OCI-LY1 (cell line): ENCODE results near the gene XYLT1.

Experiments
- H2AFZ ChIP-seq: fragments of 200-600 bp; sonication (generic), shearing (Covaris generic); 2 replicates; pipeline ENCODE4 v1.6.0; 2014; ENCODE audit warnings: antibody characterized with exemption, mild to moderate bottlenecking, low read length
- H3F3A ChIP-seq: fragments of 200-600 bp; sonication (generic), shearing (Covaris generic); 2 replicates; pipeline ENCODE4 v1.6.0; 2014; ENCODE audit warnings: mild to moderate bottlenecking, antibody characterized with exemption, low read length, moderate library complexity; ENCODE audit not compliant: insufficient read depth
- H3K27ac ChIP-seq: fragments of 200-600 bp; sonication (generic); 2 replicates; pipeline ENCODE4 v1.5.1; 2014; ENCODE audit warnings: low read length, mixed run types, mild to moderate bottlenecking, low read depth; ENCODE audit not compliant: poor library complexity, severe bottlenecking
- H3K27me3 ChIP-seq: fragments of 200-600 bp; sonication (generic); 2 replicates; pipeline ENCODE4 v1.6.0; 2014; ENCODE audit warnings: antibody characterized with exemption, mild to moderate bottlenecking, low read length, moderate library complexity; ENCODE audit not compliant: insufficient read depth
- H3K36me3 ChIP-seq: fragments of 200-600 bp; sonication (generic); 2 replicates; pipeline ENCODE4 v1.6.1; 2014; ENCODE audit warnings: mild to moderate bottlenecking, antibody characterized with exemption, low read length, moderate library complexity, mixed read lengths; ENCODE audit not compliant: insufficient read depth
- H3K4me1 ChIP-seq: fragments of 200-600 bp; sonication (generic); 2 replicates; pipeline ENCODE4 v1.5.1; 2014; ENCODE audit warnings: mild to moderate bottlenecking, low read length, moderate library complexity; ENCODE audit not compliant: insufficient read depth, severe bottlenecking
- H3K4me2 ChIP-seq: fragments of 200-600 bp; sonication (generic), shearing (Covaris generic); 2 replicates; pipeline ENCODE4 v1.6.1; 2014; ENCODE audit warnings: low read length
- H3K4me3 ChIP-seq: fragments of 200-600 bp; sonication (generic); 2 replicates; pipeline ENCODE4 v1.5.1; 2014; ENCODE audit warnings: low read length, low read depth, mild to moderate bottlenecking, mixed read lengths; ENCODE audit not compliant: poor library complexity, severe bottlenecking
- H3K79me2 ChIP-seq: fragments of 200-600 bp; shearing (Covaris generic); 2 replicates; pipeline ENCODE4 v1.6.1; 2016; ENCODE audit warnings: mixed run types, low read length, mixed read lengths; ENCODE audit not compliant: insufficient read depth
- H3K9ac ChIP-seq: fragments of 200-600 bp; sonication (generic), shearing (Covaris generic); 2 replicates; pipeline ENCODE4 v1.6.1; 2014; ENCODE audit warnings: mild to moderate bottlenecking, low read length, mixed read lengths
- H3K9me2 ChIP-seq: fragments of 200-600 bp; sonication (generic), shearing (Covaris generic); 2 replicates; pipeline ENCODE4 v1.6.1; 2014; ENCODE audit warnings: low read depth, mild to moderate bottlenecking, low read length, mixed read lengths
- H3K9me3 ChIP-seq: fragments of 200-600 bp; shearing (Covaris generic); 2 replicates; pipeline ENCODE4 v1.6.1; 2014; ENCODE audit warnings: low read length, mixed read lengths
- H4K20me1 ChIP-seq: fragments of 200-600 bp; sonication (generic), shearing (Covaris generic); 2 replicates; pipeline ENCODE4 v1.6.0; 2016; ENCODE audit warnings: mild to moderate bottlenecking, low read length; ENCODE audit not compliant: insufficient read depth
- EZH2 ChIP-seq: fragments of 200-600 bp; sonication (generic), shearing (Covaris generic); IDR thresholded peaks from 2 replicates; pipeline ENCODE4 v1.8.0; 2017; ENCODE audit warnings: borderline replicate concordance, mixed run types, mild to moderate bottlenecking, antibody characterized with exemption, low read length, moderate library complexity, mixed read lengths
- TF ChIP-seq, protein P1 (sequence below): fragments of 200-600 bp; sonication (generic), shearing (Covaris generic); IDR thresholded peaks from 2 replicates; pipeline ENCODE4 v1.5.1; 2017; ENCODE audit warnings: mild to moderate bottlenecking, antibody characterized with exemption, low read length, moderate library complexity, mixed read lengths

XYLT1 gene

DNA sequence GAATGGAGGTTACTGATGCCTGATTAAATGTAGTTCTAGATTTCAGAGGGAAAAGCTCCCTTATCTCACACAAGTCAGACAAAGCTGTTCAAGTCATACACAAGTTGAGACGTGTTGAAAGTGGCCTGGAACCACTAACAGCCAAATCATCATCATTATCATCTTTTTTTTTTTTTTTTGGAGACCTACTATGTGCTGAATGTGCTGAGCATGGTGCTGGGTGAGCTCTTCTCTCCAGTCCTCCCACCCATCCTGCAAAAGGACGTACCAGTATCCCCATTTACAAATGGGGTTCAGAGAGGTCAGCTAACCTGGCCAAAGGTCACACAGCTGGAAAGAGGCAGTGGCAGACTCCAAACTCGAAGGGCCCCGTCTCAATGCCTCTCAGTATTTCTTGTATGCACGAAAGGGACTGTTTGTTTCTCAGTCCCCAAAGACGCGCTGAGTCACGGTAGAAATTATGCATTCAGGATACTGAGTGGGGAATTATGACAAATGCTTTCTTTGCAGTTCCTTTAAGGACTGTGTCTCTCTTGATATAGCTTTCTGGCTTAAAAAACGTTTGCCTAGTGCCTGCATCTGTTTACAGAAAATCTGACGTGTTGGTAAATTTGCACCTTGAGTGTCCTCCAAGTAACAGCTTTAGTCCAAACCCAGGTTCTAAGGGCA lies 235.5 kb downstream of the XYLT1 start:
- no peak overlapping the region for H3K4me2 ChIP-seq

DNA sequence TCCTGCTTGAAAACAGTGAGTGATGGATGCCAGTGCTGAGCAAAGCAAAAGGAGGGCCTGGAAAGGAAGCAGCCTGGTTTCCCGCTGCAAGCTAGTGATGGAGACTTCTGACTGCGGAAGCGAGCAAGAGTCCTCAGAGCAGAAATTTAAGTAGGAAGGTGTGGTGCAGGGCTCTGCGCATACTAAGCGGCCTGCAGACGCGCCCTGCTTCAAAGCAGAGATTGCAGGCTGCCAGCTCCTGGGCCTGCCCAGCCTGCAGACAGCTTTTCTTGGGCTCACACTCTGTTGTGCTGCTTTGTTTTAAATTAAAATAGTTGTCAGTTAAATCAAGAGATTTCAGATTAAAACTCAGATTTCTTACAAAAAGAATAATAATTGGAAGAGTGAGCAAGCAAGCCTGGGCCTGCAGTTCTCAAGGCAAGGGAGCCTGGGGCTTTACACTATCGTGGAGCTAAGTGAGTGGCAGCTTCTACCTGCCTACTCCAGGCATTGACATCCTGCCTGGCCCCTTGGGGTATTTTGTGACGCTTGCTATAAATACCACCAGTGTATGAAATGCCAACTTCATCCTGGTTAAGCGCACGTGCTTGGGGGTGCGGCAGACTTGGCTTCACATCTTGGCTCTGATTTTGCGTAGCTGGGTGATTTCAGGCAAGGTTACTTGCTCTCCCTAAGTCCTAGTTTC lies 237.3 kb downstream of the XYLT1 start:
- Histone ChIP-seq H3K4me1 (no peaks in the 10 kb centered on the region), H3K79me2 (no peaks in the 10 kb centered on the region), H3K4me3 (no peak overlapping the region), H4K20me1 (no peaks in the 10 kb centered on the region), H3F3A (no peaks in the 10 kb centered on the region), H3K9me2 (no peaks in the 10 kb centered on the region), H3K9me3 (no peaks in the 10 kb centered on the region), H3K27ac (no peak overlapping the region), H3K4me2 (no peak overlapping the region), H3K9ac (no peak overlapping the region), H3K27me3 (no peaks in the 10 kb centered on the region), H2AFZ (no peak overlapping the region), H3K36me3 (peaks cover 63% of the 10 kb centered on the region)
- TF ChIP-seq, protein P1, sequence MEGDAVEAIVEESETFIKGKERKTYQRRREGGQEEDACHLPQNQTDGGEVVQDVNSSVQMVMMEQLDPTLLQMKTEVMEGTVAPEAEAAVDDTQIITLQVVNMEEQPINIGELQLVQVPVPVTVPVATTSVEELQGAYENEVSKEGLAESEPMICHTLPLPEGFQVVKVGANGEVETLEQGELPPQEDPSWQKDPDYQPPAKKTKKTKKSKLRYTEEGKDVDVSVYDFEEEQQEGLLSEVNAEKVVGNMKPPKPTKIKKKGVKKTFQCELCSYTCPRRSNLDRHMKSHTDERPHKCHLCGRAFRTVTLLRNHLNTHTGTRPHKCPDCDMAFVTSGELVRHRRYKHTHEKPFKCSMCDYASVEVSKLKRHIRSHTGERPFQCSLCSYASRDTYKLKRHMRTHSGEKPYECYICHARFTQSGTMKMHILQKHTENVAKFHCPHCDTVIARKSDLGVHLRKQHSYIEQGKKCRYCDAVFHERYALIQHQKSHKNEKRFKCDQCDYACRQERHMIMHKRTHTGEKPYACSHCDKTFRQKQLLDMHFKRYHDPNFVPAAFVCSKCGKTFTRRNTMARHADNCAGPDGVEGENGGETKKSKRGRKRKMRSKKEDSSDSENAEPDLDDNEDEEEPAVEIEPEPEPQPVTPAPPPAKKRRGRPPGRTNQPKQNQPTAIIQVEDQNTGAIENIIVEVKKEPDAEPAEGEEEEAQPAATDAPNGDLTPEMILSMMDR: no peak
- TF ChIP-seq EZH2: no peak

More for the DNA sequence above, 235.5 kb downstream of the XYLT1 start:
- Histone ChIP-seq H3K9me2 (no peaks in the 10 kb centered on the region), H3F3A (no peaks in the 10 kb centered on the region), H3K9me3 (no peaks in the 10 kb centered on the region), H3K79me2 (no peaks in the 10 kb centered on the region), H3K36me3 (peaks cover 49% of the 10 kb centered on the region), H3K4me3 (no peak overlapping the region), H3K27ac (no peak overlapping the region), H3K27me3 (no peaks in the 10 kb centered on the region), H3K9ac (no peak overlapping the region), H3K4me1 (no peaks in the 10 kb centered on the region), H4K20me1 (no peaks in the 10 kb centered on the region), H2AFZ (no peak overlapping the region)
- TF ChIP-seq, protein P1: no peak
- TF ChIP-seq EZH2: no peak

DNA sequence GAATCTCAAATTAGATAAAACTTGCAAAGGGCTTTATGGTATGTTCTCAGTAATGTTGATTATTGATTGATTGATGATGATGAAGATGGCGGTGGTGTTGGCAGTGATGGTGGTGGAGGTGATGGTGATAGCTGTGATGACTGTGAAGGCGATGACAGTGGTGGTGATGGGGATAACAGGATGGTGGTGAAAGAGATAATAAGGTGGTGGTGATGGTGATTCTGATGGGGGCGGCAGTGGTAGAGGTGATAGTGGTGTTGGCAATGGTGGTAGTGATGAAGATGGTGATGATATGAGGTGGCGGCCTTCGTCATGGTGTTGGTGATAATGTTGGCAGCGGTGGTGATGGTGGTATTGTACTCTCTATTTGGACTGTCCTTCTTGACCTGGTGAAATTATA lies 238.3 kb downstream of the XYLT1 start:
- Histone ChIP-seq H3K36me3 (peaks cover 58% of the 10 kb centered on the region), H3F3A (no peaks in the 10 kb centered on the region), H3K4me1 (no peaks in the 10 kb centered on the region), H3K27me3 (no peaks in the 10 kb centered on the region), H3K79me2 (no peaks in the 10 kb centered on the region), H4K20me1 (no peaks in the 10 kb centered on the region), H3K9me2 (no peaks in the 10 kb centered on the region), H3K27ac (no peak overlapping the region), H3K9me3 (no peaks in the 10 kb centered on the region), H3K9ac (no peak overlapping the region), H2AFZ (no peak overlapping the region), H3K4me2 (no peak overlapping the region), H3K4me3 (no peak overlapping the region)
- TF ChIP-seq EZH2: no peak
- TF ChIP-seq, protein P1: no peak
